CD4-positive, CD25-positive, alpha-beta regulatory T cell (primary cell): ENCODE results near the gene RABGAP1L. TPM values are rescaled to one million over a fixed set of nuclear protein-coding genes. Genes with fewer than 3 reads are reported as not detected.
A peak's percentile ranks its signal among the peaks of the same experiment; 100 is the strongest.

Source experiments
- ATAC-seq, 2 donors: fragments of 150-1000 bp; cut with Tn5 transposase; one replicate each; pipeline ENCODE4 v1.10.0; 2021; ENCODE audit warnings: low read depth in 2 of 2, moderate number of reproducible peaks in 2 of 2, moderate library complexity in 1 of 2
- DNase-seq, 3 donors: peaks; one replicate each; pipeline versions ENCODE4 v3.0.0 to v3.0.0-alpha.2; 2012 to 2022; ENCODE audit warnings: mixed read lengths in 1 of 3
- H3K27ac ChIP-seq: one replicate; pipeline ENCODE4 v1.7.0; 2013; ENCODE audit warnings: mild to moderate bottlenecking, low read length; ENCODE audit not compliant: insufficient read depth, poor library complexity, severe bottlenecking
- H3K27me3 ChIP-seq: one replicate; pipeline ENCODE4 v1.7.0; 2013; ENCODE audit warnings: low read length; ENCODE audit not compliant: control insufficient read depth, insufficient read depth
- H3K36me3 ChIP-seq: one replicate; pipeline ENCODE4 v1.7.0; 2013; ENCODE audit warnings: mild to moderate bottlenecking, low read length, moderate library complexity; ENCODE audit not compliant: control insufficient read depth, insufficient read depth
- H3K4me1 ChIP-seq: 2 replicates; pipeline ENCODE4 v1.7.0; 2013; ENCODE audit warnings: mild to moderate bottlenecking, low read length; ENCODE audit not compliant: insufficient read depth, control insufficient read depth, poor library complexity, severe bottlenecking
- H3K4me3 ChIP-seq: one replicate; pipeline ENCODE4 v1.7.0; 2013; ENCODE audit warnings: low read depth, mild to moderate bottlenecking, low read length, moderate library complexity
- H3K9me3 ChIP-seq, 2 experiments: 1 replicate in 1 of 2; 2 replicates in 1 of 2; pipeline ENCODE4 v1.7.0; 2013; ENCODE audit warnings: low read length in 2 of 2, mild to moderate bottlenecking in 1 of 2, moderate library complexity in 1 of 2; ENCODE audit not compliant: control insufficient read depth in 2 of 2
- H3K27ac Mint-ChIP-seq, 3 donors: one replicate each; pipeline ENCODE4 v1.8.0; 2020 to 2022; ENCODE audit warnings: mild to moderate bottlenecking in 3 of 3, mixed read lengths in 3 of 3, moderate library complexity in 2 of 3
- H3K27me3 Mint-ChIP-seq: one replicate; pipeline ENCODE4 v1.8.0; 2022; ENCODE audit warnings: mild to moderate bottlenecking, mixed read lengths
- H3K36me3 Mint-ChIP-seq: one replicate; pipeline ENCODE4 v1.8.0; 2020; ENCODE audit warnings: mixed read lengths
- H3K4me1 Mint-ChIP-seq, 4 donors: one replicate each; pipeline ENCODE4 v1.8.0; 2020 to 2022; ENCODE audit warnings: mixed read lengths in 4 of 4, mild to moderate bottlenecking in 1 of 4
- H3K4me3 Mint-ChIP-seq, 4 donors: one replicate each; pipeline ENCODE4 v1.8.0; 2020 to 2022; ENCODE audit warnings: mild to moderate bottlenecking in 4 of 4, mixed read lengths in 4 of 4, moderate library complexity in 3 of 4
- H3K9me3 Mint-ChIP-seq, 7 donors: one replicate each; pipeline ENCODE4 v1.8.0; 2020 to 2022; ENCODE audit warnings: mixed read lengths in 7 of 7, mild to moderate bottlenecking in 3 of 7, moderate library complexity in 2 of 7
- polyA plus RNA-seq, 4 donors: library from polyadenylated mRNA; unstranded; fragments of 300-500 nt; fragmentation: Illumina TruSeq; gene quantifications; one replicate each; pipeline ENCODE4 v1.2.3, GENCODE V29; 2021
- total RNA-seq: library from RNA; stranded (reverse); gene quantifications from one replicate; pipeline ENCODE4 v1.2.3, GENCODE V29; 2022

RABGAP1L gene
- total and polyA plus RNA-seq, 5 donors from 2014 or later: 69.7 to 118 (median 84.9) TPM

GRCh38 chr1:174999936-175000696 lies 840.8 kb downstream of the RABGAP1L start, which contains the start of gene CACYBP:
TSS of gene CACYBP (plus strand) at chr1:174999947. CDS start at chr1:175000181, 234 bp downstream.
- peaks cover 4% of the 10 kb centered on the region for H3K36me3 Mint-ChIP-seq
- H3K27ac ChIP-seq: peak within 1 kb of the TSS; percentile 99
- no peak within 1 kb of the TSS for H3K4me3 Mint-ChIP-seq
- DNase-seq: peak in 1 of 3 donors; percentile 65
- no peaks in the 10 kb centered on the region for H3K9me3 ChIP-seq
- no peak for ATAC-seq
- H3K4me1 ChIP-seq: peaks cover 50% of the 10 kb centered on the region
- H3K4me3 ChIP-seq: peak within 1 kb of the TSS; percentile 98
- H3K27me3 ChIP-seq: no peaks in the 10 kb centered on the region
- H3K27me3 Mint-ChIP-seq: no peaks in the 10 kb centered on the region
- peak within 1 kb of the TSS in 1 of 3 donors; percentile 96 for H3K27ac Mint-ChIP-seq
- peaks cover 7% of the 10 kb centered on the region for H3K36me3 ChIP-seq
- H3K9me3 Mint-ChIP-seq: no peaks in the 10 kb centered on the region
- peaks cover 1 to 54% (median 34%) of the 10 kb centered on the region in 4 donors for H3K4me1 Mint-ChIP-seq

GRCh38 chr1:175000697-175001187 lies 841.4 kb downstream of the RABGAP1L start:
- Mint-ChIP-seq H3K27ac (peak overlapping the region in 1 of 3 donors; percentile 96), H3K4me1 (peaks cover 7 to 60% (median 40%) of the 10 kb centered on the region in 4 donors), H3K36me3 (peaks cover 10% of the 10 kb centered on the region), H3K27me3 (no peaks in the 10 kb centered on the region), H3K9me3 (no peaks in the 10 kb centered on the region), H3K4me3 (no peak overlapping the region)
- Histone ChIP-seq H3K27me3 (no peaks in the 10 kb centered on the region), H3K27ac (peak overlapping the region; percentile 99), H3K4me1 (peaks cover 50% of the 10 kb centered on the region), H3K36me3 (peaks cover 14% of the 10 kb centered on the region), H3K4me3 (peak overlapping the region; percentile 98), H3K9me3 (no peaks in the 10 kb centered on the region)
- DNase-seq (peak in 1 of 3 donors; percentile 41), ATAC-seq (no peak)

- Mint-ChIP-seq H3K4me1 (peaks cover 8 to 57% (median 45%) of the 10 kb centered on the region in 4 donors), H3K27me3 (no peaks in the 10 kb centered on the region), H3K9me3 (no peaks in the 10 kb centered on the region), H3K4me3 (peak overlapping the region; percentile 17 to 59 (median 24)), H3K36me3 (peaks cover 9% of the 10 kb centered on the region), H3K27ac (peak overlapping the region; percentile 62 to 82 (median 74))
- ATAC-seq (no peak), DNase-seq (no peak)
- Histone ChIP-seq H3K9me3 (no peaks in the 10 kb centered on the region), H3K36me3 (peaks cover 32% of the 10 kb centered on the region), H3K4me3 (peak overlapping the region; percentile 61), H3K4me1 (peaks cover 49% of the 10 kb centered on the region), H3K27ac (peak overlapping the region; percentile 25), H3K27me3 (no peaks in the 10 kb centered on the region)
Observed at GRCh38 chr1:175002910-175003517, 843.7 kb downstream of the RABGAP1L start.

- Histone ChIP-seq H3K4me1 (peaks cover 44% of the 10 kb centered on the region), H3K27ac (peak overlapping the region; percentile 48), H3K4me3 (peak overlapping the region; percentile 61), H3K36me3 (peaks cover 37% of the 10 kb centered on the region), H3K9me3 (no peaks in the 10 kb centered on the region), H3K27me3 (no peaks in the 10 kb centered on the region)
- no peaks in the 10 kb centered on the region for H3K27me3 Mint-ChIP-seq
- peak overlapping the region; percentile 62 to 82 (median 74) for H3K27ac Mint-ChIP-seq
- peaks cover 12% of the 10 kb centered on the region for H3K36me3 Mint-ChIP-seq
- H3K4me1 Mint-ChIP-seq: peaks cover 8 to 59% (median 48%) of the 10 kb centered on the region in 4 donors
- no peaks in the 10 kb centered on the region for H3K9me3 Mint-ChIP-seq
- ATAC-seq: no peak
- H3K4me3 Mint-ChIP-seq: peak overlapping the region; percentile 17 to 59 (median 24)
- DNase-seq: no peak
Observed at GRCh38 chr1:175003521-175003920, 844.2 kb downstream of the RABGAP1L start.

- Mint-ChIP-seq H3K36me3 (peaks cover 18% of the 10 kb centered on the region), H3K27ac (peak overlapping the region; percentile 13 to 92 (median 14)), H3K9me3 (no peaks in the 10 kb centered on the region), H3K27me3 (no peaks in the 10 kb centered on the region), H3K4me1 (peaks cover 12 to 59% (median 51%) of the 10 kb centered on the region in 4 donors), H3K4me3 (peak overlapping the region in 1 of 4 donors; percentile 26)
- Histone ChIP-seq H3K9me3 (no peaks in the 10 kb centered on the region), H3K4me3 (no peak overlapping the region), H3K27ac (no peak overlapping the region), H3K36me3 (peaks cover 51% of the 10 kb centered on the region), H3K4me1 (peaks cover 38% of the 10 kb centered on the region), H3K27me3 (no peaks in the 10 kb centered on the region)
- no peak for ATAC-seq
- DNase-seq: no peak
Observed at GRCh38 chr1:175005085-175005783, 845.9 kb downstream of the RABGAP1L start.

GRCh38 chr1:175009532-175009931 lies 850.2 kb downstream of the RABGAP1L start:
- ATAC-seq (no peak), DNase-seq (no peak)
- no peak overlapping the region for H3K27ac Mint-ChIP-seq
- peaks cover 51% of the 10 kb centered on the region for H3K36me3 Mint-ChIP-seq
- H3K4me3 Mint-ChIP-seq: no peak overlapping the region
- peaks cover 3% of the 10 kb centered on the region for H3K4me1 ChIP-seq
- no peaks in the 10 kb centered on the region for H3K27me3 Mint-ChIP-seq
- H3K27ac ChIP-seq: no peak overlapping the region
- H3K27me3 ChIP-seq: no peaks in the 10 kb centered on the region
- H3K36me3 ChIP-seq: peaks cover 94% of the 10 kb centered on the region
- no peaks in the 10 kb centered on the region for H3K9me3 ChIP-seq
- no peak overlapping the region for H3K4me3 ChIP-seq
- H3K9me3 Mint-ChIP-seq: no peaks in the 10 kb centered on the region
- H3K4me1 Mint-ChIP-seq: peaks cover 22 to 24% (median 23%) of the 10 kb centered on the region in 4 donors

GRCh38 chr1:175013445-175013844 lies 854.1 kb downstream of the RABGAP1L start:
- no peak for ATAC-seq
- no peaks in the 10 kb centered on the region for H3K9me3 ChIP-seq
- H3K27me3 ChIP-seq: no peaks in the 10 kb centered on the region
- H3K36me3 Mint-ChIP-seq: peaks cover 59% of the 10 kb centered on the region
- H3K4me3 Mint-ChIP-seq: peak overlapping the region in 1 of 4 donors; percentile 6
- peaks cover 95% of the 10 kb centered on the region for H3K36me3 ChIP-seq
- H3K27ac ChIP-seq: no peak overlapping the region
- H3K27ac Mint-ChIP-seq: peak overlapping the region in 1 of 3 donors; percentile 23
- H3K4me3 ChIP-seq: no peak overlapping the region
- H3K27me3 Mint-ChIP-seq: no peaks in the 10 kb centered on the region
- no peak for DNase-seq
- peaks cover 10 to 19% (median 15%) of the 10 kb centered on the region in 4 donors for H3K4me1 Mint-ChIP-seq
- no peaks in the 10 kb centered on the region for H3K4me1 ChIP-seq
- H3K9me3 Mint-ChIP-seq: no peaks in the 10 kb centered on the region
